Neural progenitor cell (in vitro differentiated cells): ENCODE measurements around the gene OLFML2B.

Source experiments
- EZH2 ChIP-seq: fragments of 200-600 bp; sonication (generic); IDR thresholded peaks from 2 replicates; pipeline ENCODE4 v1.6.1; 2017; ENCODE audit warnings: antibody characterized with exemption, mild to moderate bottlenecking, moderate library complexity
- TF ChIP-seq, protein P1 (sequence below): fragments of 200-600 bp; sonication (generic); IDR thresholded peaks from 2 replicates; pipeline ENCODE4 v1.5.1; 2017; ENCODE audit warnings: antibody characterized with exemption, mild to moderate bottlenecking

DNA sequence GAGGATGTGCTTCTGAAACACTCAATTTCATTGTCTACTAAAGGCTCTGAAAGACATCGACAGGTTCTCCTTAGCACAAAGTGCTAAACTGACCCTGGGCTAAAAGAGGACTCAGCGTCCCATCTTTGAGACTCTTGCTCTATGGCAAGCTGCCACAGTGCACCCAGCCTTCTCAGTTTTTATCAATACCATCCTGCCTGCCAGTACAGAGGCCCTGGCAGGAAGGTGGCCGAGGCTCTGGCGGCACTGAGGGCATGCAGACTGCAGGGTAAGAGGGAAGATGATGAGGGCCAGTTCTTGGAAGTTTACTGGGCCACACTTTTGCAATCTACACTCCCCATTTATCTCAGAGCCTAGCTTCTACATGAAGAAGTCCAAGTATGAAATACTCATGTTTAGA, 5.3 kb downstream of the OLFML2B start:
- TF ChIP-seq, protein P1, sequence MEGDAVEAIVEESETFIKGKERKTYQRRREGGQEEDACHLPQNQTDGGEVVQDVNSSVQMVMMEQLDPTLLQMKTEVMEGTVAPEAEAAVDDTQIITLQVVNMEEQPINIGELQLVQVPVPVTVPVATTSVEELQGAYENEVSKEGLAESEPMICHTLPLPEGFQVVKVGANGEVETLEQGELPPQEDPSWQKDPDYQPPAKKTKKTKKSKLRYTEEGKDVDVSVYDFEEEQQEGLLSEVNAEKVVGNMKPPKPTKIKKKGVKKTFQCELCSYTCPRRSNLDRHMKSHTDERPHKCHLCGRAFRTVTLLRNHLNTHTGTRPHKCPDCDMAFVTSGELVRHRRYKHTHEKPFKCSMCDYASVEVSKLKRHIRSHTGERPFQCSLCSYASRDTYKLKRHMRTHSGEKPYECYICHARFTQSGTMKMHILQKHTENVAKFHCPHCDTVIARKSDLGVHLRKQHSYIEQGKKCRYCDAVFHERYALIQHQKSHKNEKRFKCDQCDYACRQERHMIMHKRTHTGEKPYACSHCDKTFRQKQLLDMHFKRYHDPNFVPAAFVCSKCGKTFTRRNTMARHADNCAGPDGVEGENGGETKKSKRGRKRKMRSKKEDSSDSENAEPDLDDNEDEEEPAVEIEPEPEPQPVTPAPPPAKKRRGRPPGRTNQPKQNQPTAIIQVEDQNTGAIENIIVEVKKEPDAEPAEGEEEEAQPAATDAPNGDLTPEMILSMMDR: no peak
- TF ChIP-seq EZH2: no peak
